ENCODE results near the gene RNF44. TPM values are rescaled to one million over a fixed set of nuclear protein-coding genes. Genes with fewer than 3 reads are reported as not detected.

RNF44 gene
- total RNA-seq, 5 donors from 2014 or later (not counting 1 experiment from before 2014, with no cell fraction given), result 250 to 319 (median 294) TPM

- no peaks in the 10 kb centered on the region for H3K9me3 ChIP-seq
- 86% methylated on average over 14 of the region's 17 CpGs for WGBS (ENCODE audit: insufficient coverage)
- H3K27ac Mint-ChIP-seq, result peak overlapping the region; percentile 59 to 92
- ATAC-seq (replicated peaks in 1 of 4) (no peak), DNase-seq (no peak)
- no peaks in the 10 kb centered on the region for H3K9me3 Mint-ChIP-seq
- ChIA-PET CTCF (interaction anchor here in 1 of 2 donors (1.5 kb wide), 1 partner anchor 132 kb away, joined by 5 read pairs; no protein-coding TSS in a partner anchor), POLR2A (no interaction called here)
- H3K4me1 Mint-ChIP-seq, result peaks cover 37 to 48% (median 46%) of the 10 kb centered on the region in 3 donors
- peaks cover 47 to 74% of the 10 kb centered on the region in 2 experiments for H3K4me1 ChIP-seq (ENCODE audit: control insufficient read depth in 1 of 2, extremely low read depth in 1 of 2, insufficient read depth in 2 of 2, low read length in 2 of 2)
- H3K27ac ChIP-seq (ENCODE audit: low read length), result no peak overlapping the region
- no peak overlapping the region for H3K4me3 ChIP-seq (ENCODE audit: control insufficient read depth in 1 of 2, extremely low read depth in 1 of 2, low read length in 1 of 2)
- H3K36me3 Mint-ChIP-seq, result peaks cover 20% of the 10 kb centered on the region
- H3K4me3 Mint-ChIP-seq, result peak overlapping the region in 2 of 3 donors; percentile 21 to 58
- H3K27me3 ChIP-seq (replicated peaks in 1 of 2; ENCODE audit: control insufficient read depth in 2 of 2, extremely low read depth in 1 of 2, insufficient read depth in 2 of 2, low read length in 1 of 2), result no peaks in the 10 kb centered on the region
- H3K27me3 Mint-ChIP-seq, result no peaks in the 10 kb centered on the region
- peaks cover 13 to 47% of the 10 kb centered on the region in 2 donors for H3K36me3 ChIP-seq (ENCODE audit: control insufficient read depth in 2 of 2, extremely low read depth in 1 of 2, insufficient read depth in 1 of 2, low read length in 1 of 2)
Measured at GRCh38 chr5:176528761-176529115, 8.5 kb downstream of the RNF44 start.

DNA sequence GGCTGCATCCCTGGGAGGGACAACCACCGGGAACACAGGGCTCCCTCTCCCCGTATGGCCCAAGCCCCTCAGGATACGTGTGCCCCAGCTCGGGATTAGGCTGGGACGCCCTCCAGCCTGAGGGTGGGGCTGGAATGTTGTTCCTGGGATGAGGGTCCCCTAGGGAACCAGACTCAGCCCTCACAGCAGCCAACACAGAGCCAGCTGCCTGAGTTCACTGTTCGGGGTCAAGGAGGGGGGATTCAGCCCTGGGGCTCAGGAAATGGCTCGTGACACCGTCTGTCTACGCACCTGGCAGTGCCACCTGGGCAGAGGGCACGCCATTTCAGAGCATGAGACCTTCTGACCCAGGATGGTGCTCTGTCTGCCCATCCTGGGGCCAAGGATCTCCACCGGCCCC lies 8.9 kb downstream of the RNF44 start:
- Mint-ChIP-seq H3K36me3 (peaks cover 15% of the 10 kb centered on the region), H3K27me3 (no peaks in the 10 kb centered on the region), H3K27ac (peak overlapping the region; percentile 59 to 72), H3K9me3 (no peaks in the 10 kb centered on the region), H3K4me1 (peaks cover 35 to 45% (median 42%) of the 10 kb centered on the region in 3 donors), H3K4me3 (peak overlapping the region in 2 of 3 donors; percentile 21 to 58)
- ATAC-seq (replicated peaks in 1 of 4) (no peak), DNase-seq (no peak)
- CTCF ChIA-PET, result no interaction called here
- no peaks in the 10 kb centered on the region for H3K27me3 ChIP-seq (replicated peaks in 1 of 2; ENCODE audit: control insufficient read depth in 2 of 2, extremely low read depth in 1 of 2, insufficient read depth in 2 of 2, low read length in 1 of 2)
- no peak overlapping the region for H3K4me3 ChIP-seq (ENCODE audit: control insufficient read depth in 1 of 2, extremely low read depth in 1 of 2, low read length in 1 of 2)
- peaks cover 44 to 73% of the 10 kb centered on the region in 2 experiments for H3K4me1 ChIP-seq (ENCODE audit: control insufficient read depth in 1 of 2, extremely low read depth in 1 of 2, insufficient read depth in 2 of 2, low read length in 2 of 2)
- H3K36me3 ChIP-seq (ENCODE audit: control insufficient read depth in 2 of 2, extremely low read depth in 1 of 2, insufficient read depth in 1 of 2, low read length in 1 of 2), result peaks cover 13 to 47% of the 10 kb centered on the region in 2 donors
- POLR2A ChIA-PET, result no interaction called here
- H3K9me3 ChIP-seq, result no peaks in the 10 kb centered on the region
- no peak overlapping the region for H3K27ac ChIP-seq (ENCODE audit: low read length)
- WGBS (ENCODE audit: insufficient coverage), result 88% methylated on average over 10 of the region's 11 CpGs

DNA sequence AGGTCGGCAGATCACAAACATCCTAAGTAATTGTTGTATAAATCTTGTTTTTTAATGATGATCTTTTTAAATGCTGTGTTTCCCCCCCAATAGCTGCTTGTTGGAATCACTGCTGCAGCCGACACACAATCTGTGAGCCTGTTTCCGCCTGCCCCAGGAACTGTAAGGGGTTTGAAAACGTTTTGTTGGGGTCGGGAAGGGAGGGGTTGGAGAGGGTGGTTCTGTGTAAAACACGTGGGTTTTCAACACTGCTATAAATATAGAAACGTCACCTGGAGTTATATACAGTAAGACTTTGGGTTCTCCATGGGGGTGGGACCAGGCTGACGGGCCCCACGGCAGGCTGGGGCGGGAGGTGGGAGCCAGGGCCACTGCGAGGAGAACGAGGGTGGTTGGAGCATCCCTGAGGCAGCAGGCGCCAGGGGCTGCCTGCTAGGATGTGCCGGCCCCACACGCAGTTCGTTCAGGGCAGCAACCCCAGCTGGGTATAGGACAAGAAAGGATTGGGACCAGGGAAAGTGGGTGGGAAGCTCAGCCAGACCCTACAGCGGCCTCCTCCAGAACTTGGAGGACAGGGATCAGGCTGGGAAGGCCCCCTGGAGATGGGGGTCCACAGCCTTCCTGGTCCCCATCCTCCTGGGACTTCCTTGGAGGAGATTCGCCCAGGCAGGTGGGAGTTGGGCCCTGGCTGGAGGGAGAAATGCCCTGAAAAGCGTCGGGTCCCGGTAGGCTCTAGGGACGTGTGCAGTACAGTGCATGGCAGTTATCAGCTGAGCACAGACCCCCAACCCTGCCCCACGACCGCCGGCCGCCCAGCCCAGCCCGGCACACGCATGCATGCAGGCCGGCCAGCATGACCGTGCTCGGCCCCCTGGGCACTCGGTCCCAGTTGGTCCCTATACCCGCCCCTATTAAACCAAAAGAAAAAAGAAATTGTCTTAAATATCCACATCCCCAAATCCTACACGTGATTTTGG lies 9.7 kb downstream of the RNF44 start:
- CTCF ChIA-PET, result no interaction called here
- Histone ChIP-seq H3K9me3 (no peaks in the 10 kb centered on the region), H3K4me3 (ENCODE audit: control insufficient read depth in 1 of 2, extremely low read depth in 1 of 2, low read length in 1 of 2) (no peak overlapping the region), H3K27ac (ENCODE audit: low read length) (no peak overlapping the region), H3K4me1 (ENCODE audit: control insufficient read depth in 1 of 2, extremely low read depth in 1 of 2, insufficient read depth in 2 of 2, low read length in 2 of 2) (peaks cover 37 to 65% of the 10 kb centered on the region in 2 experiments), H3K27me3 (replicated peaks in 1 of 2; ENCODE audit: control insufficient read depth in 2 of 2, extremely low read depth in 1 of 2, insufficient read depth in 2 of 2, low read length in 1 of 2) (no peaks in the 10 kb centered on the region), H3K36me3 (ENCODE audit: control insufficient read depth in 2 of 2, extremely low read depth in 1 of 2, insufficient read depth in 1 of 2, low read length in 1 of 2) (peaks cover 13 to 47% of the 10 kb centered on the region in 2 donors)
- no peaks in the 10 kb centered on the region for H3K27me3 Mint-ChIP-seq
- H3K4me3 Mint-ChIP-seq, result peak overlapping the region in 1 of 3 donors; percentile 58
- peaks cover 37 to 44% (median 41%) of the 10 kb centered on the region in 3 donors for H3K4me1 Mint-ChIP-seq
- ATAC-seq (replicated peaks in 1 of 4) (no peak), DNase-seq (no peak)
- 87% methylated on average over 29 of the region's 34 CpGs for WGBS (ENCODE audit: insufficient coverage)
- no peaks in the 10 kb centered on the region for H3K9me3 Mint-ChIP-seq
- H3K27ac Mint-ChIP-seq, result peak overlapping the region in 1 of 2 donors; percentile 76
- POLR2A ChIA-PET, result no interaction called here
- peaks cover 14% of the 10 kb centered on the region for H3K36me3 Mint-ChIP-seq

- H3K4me1 Mint-ChIP-seq, result peaks cover 36 to 40% (median 37%) of the 10 kb centered on the region in 3 donors
- H3K4me3 Mint-ChIP-seq, result no peak overlapping the region
- CTCF ChIA-PET, result no interaction called here
- POLR2A ChIA-PET, result no interaction called here
- ATAC-seq (replicated peaks in 1 of 4) (no peak), DNase-seq (no peak)
- H3K9me3 Mint-ChIP-seq, result no peaks in the 10 kb centered on the region
- H3K27me3 Mint-ChIP-seq, result no peaks in the 10 kb centered on the region
- Histone ChIP-seq H3K4me1 (ENCODE audit: control insufficient read depth in 1 of 2, extremely low read depth in 1 of 2, insufficient read depth in 2 of 2, low read length in 2 of 2) (peaks cover 29 to 55% of the 10 kb centered on the region in 2 experiments), H3K9me3 (no peaks in the 10 kb centered on the region), H3K27me3 (replicated peaks in 1 of 2; ENCODE audit: control insufficient read depth in 2 of 2, extremely low read depth in 1 of 2, insufficient read depth in 2 of 2, low read length in 1 of 2) (no peaks in the 10 kb centered on the region), H3K27ac (ENCODE audit: low read length) (no peak overlapping the region), H3K4me3 (ENCODE audit: control insufficient read depth in 1 of 2, extremely low read depth in 1 of 2, low read length in 1 of 2) (no peak overlapping the region), H3K36me3 (ENCODE audit: control insufficient read depth in 2 of 2, extremely low read depth in 1 of 2, insufficient read depth in 1 of 2, low read length in 1 of 2) (peaks cover 11 to 40% of the 10 kb centered on the region in 2 donors)
- WGBS (ENCODE audit: insufficient coverage), result 100% methylated on average over 1 of the region's 9 CpGs
- peak overlapping the region in 1 of 2 donors; percentile 6 for H3K27ac Mint-ChIP-seq
- peaks cover 14% of the 10 kb centered on the region for H3K36me3 Mint-ChIP-seq
Measured at GRCh38 chr5:176526462-176526861, 10.7 kb downstream of the RNF44 start.

GRCh38 chr5:176525677-176526076 lies 11.5 kb downstream of the RNF44 start:
- H3K27ac ChIP-seq (ENCODE audit: low read length), result no peak overlapping the region
- peaks cover 22 to 47% of the 10 kb centered on the region in 2 experiments for H3K4me1 ChIP-seq (ENCODE audit: control insufficient read depth in 1 of 2, extremely low read depth in 1 of 2, insufficient read depth in 2 of 2, low read length in 2 of 2)
- Mint-ChIP-seq H3K4me3 (no peak overlapping the region), H3K4me1 (peaks cover 30 to 35% (median 33%) of the 10 kb centered on the region in 3 donors), H3K36me3 (peaks cover 10% of the 10 kb centered on the region), H3K27ac (peak overlapping the region; percentile 5 to 58), H3K27me3 (no peaks in the 10 kb centered on the region), H3K9me3 (no peaks in the 10 kb centered on the region)
- CTCF ChIA-PET, result no interaction called here
- ATAC-seq (replicated peaks in 1 of 4) (no peak), DNase-seq (no peak)
- POLR2A ChIA-PET, result no interaction called here
- WGBS (ENCODE audit: insufficient coverage), result 98% methylated on average over 8 of the region's 9 CpGs
- no peaks in the 10 kb centered on the region for H3K27me3 ChIP-seq (replicated peaks in 1 of 2; ENCODE audit: control insufficient read depth in 2 of 2, extremely low read depth in 1 of 2, insufficient read depth in 2 of 2, low read length in 1 of 2)
- H3K36me3 ChIP-seq (ENCODE audit: control insufficient read depth in 2 of 2, extremely low read depth in 1 of 2, insufficient read depth in 1 of 2, low read length in 1 of 2), result peaks cover 5 to 33% of the 10 kb centered on the region in 2 donors
- no peak overlapping the region for H3K4me3 ChIP-seq (ENCODE audit: control insufficient read depth in 1 of 2, extremely low read depth in 1 of 2, low read length in 1 of 2)
- no peaks in the 10 kb centered on the region for H3K9me3 ChIP-seq

GRCh38 chr5:176524987-176525386 lies 12.2 kb downstream of the RNF44 start:
- ATAC-seq (replicated peaks in 1 of 4) (no peak), DNase-seq (no peak)
- Histone ChIP-seq H3K4me1 (ENCODE audit: control insufficient read depth in 1 of 2, extremely low read depth in 1 of 2, insufficient read depth in 2 of 2, low read length in 2 of 2) (peaks cover 19 to 40% of the 10 kb centered on the region in 2 experiments), H3K4me3 (ENCODE audit: control insufficient read depth in 1 of 2, extremely low read depth in 1 of 2, low read length in 1 of 2) (no peak overlapping the region), H3K9me3 (no peaks in the 10 kb centered on the region), H3K36me3 (ENCODE audit: control insufficient read depth in 2 of 2, extremely low read depth in 1 of 2, insufficient read depth in 1 of 2, low read length in 1 of 2) (peaks cover 5 to 29% of the 10 kb centered on the region in 2 donors), H3K27me3 (replicated peaks in 1 of 2; ENCODE audit: control insufficient read depth in 2 of 2, extremely low read depth in 1 of 2, insufficient read depth in 2 of 2, low read length in 1 of 2) (no peaks in the 10 kb centered on the region), H3K27ac (ENCODE audit: low read length) (no peak overlapping the region)
- Mint-ChIP-seq H3K27ac (peak overlapping the region in 1 of 2 donors; percentile 17), H3K4me1 (peaks cover 28 to 39% (median 31%) of the 10 kb centered on the region in 3 donors), H3K4me3 (no peak overlapping the region), H3K36me3 (peaks cover 10% of the 10 kb centered on the region), H3K27me3 (no peaks in the 10 kb centered on the region), H3K9me3 (no peaks in the 10 kb centered on the region)
- 83% methylated on average over 7 of the region's 15 CpGs for WGBS (ENCODE audit: insufficient coverage)
- CTCF ChIA-PET, result no interaction called here
- POLR2A ChIA-PET, result no interaction called here

Measured in T-cell (primary cell).